Ishikawa (cell line): Measurements from ENCODE around the gene CYB5B.

ENCODE experiments used
- CEBPB ChIP-seq: IDR thresholded peaks from 2 replicates; pipeline ENCODE4 v1.6.1; 2012
- CREB1 ChIP-seq: IDR thresholded peaks from 2 replicates; pipeline ENCODE4 v1.6.1; 2012; ENCODE audit warnings: low read depth
- EGR1 ChIP-seq: IDR thresholded peaks from 2 replicates; pipeline ENCODE4 v1.6.1; 2012
- EP300 ChIP-seq: IDR thresholded peaks from 2 replicates; pipeline ENCODE4 v1.6.1; 2012; ENCODE audit warnings: borderline replicate concordance
- FOXM1 ChIP-seq: IDR thresholded peaks from 2 replicates; pipeline ENCODE4 v1.6.1; 2012; ENCODE audit warnings: low read depth, borderline replicate concordance
- NFIC ChIP-seq: IDR thresholded peaks from 2 replicates; pipeline ENCODE4 v1.6.1; 2012
- RAD21 ChIP-seq: IDR thresholded peaks from 2 replicates; pipeline ENCODE4 v1.6.1; 2012; ENCODE audit warnings: low read depth
- TAF1 ChIP-seq: IDR thresholded peaks from 2 replicates; pipeline ENCODE4 v1.6.1; 2012; ENCODE audit warnings: low read depth, mild to moderate bottlenecking
- TCF12 ChIP-seq: IDR thresholded peaks from 2 replicates; pipeline ENCODE4 v1.6.1; 2012; ENCODE audit warnings: low read depth
- TEAD4 ChIP-seq: IDR thresholded peaks from 2 replicates; pipeline ENCODE4 v1.6.1; 2012
- USF1 ChIP-seq: IDR thresholded peaks from 2 replicates; pipeline ENCODE4 v1.6.1; 2012
- YY1 ChIP-seq: IDR thresholded peaks from 2 replicates; pipeline ENCODE4 v1.6.1; 2012; ENCODE audit warnings: low read depth
- ZBTB7A ChIP-seq: IDR thresholded peaks from 2 replicates; pipeline ENCODE4 v1.6.1; 2012; ENCODE audit warnings: low read depth
- TF ChIP-seq, protein P1 (sequence below): IDR thresholded peaks from 2 replicates; pipeline ENCODE4 v1.6.1; 2012
- TF ChIP-seq, protein P2 (sequence below): IDR thresholded peaks from 2 replicates; pipeline ENCODE4 v1.6.1; 2012; ENCODE audit warnings: low read depth, mild to moderate bottlenecking

CYB5B gene

DNA sequence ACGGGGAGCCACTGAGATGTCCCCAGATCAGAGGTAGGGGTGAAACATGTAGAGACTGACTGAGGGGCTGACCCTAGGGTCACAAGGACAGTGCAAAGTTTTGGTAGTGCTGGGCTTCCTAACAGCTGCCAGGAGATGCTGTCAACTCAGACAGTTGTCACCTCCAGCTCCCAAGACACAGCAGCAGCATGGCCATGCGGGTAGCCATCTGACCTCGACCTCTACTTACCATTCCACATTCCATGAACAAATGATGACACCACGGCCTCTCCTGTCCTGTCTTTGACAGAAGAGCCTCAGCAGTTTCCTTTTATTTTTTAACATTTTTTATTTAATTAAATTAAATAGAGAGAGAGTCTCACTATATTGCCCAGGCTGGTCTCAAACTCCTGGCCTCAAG lies 76.1 kb downstream of the CYB5B start:
- no peak for TF ChIP-seq NFIC
- TF ChIP-seq, protein P1, sequence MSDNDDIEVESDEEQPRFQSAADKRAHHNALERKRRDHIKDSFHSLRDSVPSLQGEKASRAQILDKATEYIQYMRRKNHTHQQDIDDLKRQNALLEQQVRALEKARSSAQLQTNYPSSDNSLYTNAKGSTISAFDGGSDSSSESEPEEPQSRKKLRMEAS = no peak
- TF ChIP-seq EGR1 = no peak
- TF ChIP-seq YY1 = no peak

DNA sequence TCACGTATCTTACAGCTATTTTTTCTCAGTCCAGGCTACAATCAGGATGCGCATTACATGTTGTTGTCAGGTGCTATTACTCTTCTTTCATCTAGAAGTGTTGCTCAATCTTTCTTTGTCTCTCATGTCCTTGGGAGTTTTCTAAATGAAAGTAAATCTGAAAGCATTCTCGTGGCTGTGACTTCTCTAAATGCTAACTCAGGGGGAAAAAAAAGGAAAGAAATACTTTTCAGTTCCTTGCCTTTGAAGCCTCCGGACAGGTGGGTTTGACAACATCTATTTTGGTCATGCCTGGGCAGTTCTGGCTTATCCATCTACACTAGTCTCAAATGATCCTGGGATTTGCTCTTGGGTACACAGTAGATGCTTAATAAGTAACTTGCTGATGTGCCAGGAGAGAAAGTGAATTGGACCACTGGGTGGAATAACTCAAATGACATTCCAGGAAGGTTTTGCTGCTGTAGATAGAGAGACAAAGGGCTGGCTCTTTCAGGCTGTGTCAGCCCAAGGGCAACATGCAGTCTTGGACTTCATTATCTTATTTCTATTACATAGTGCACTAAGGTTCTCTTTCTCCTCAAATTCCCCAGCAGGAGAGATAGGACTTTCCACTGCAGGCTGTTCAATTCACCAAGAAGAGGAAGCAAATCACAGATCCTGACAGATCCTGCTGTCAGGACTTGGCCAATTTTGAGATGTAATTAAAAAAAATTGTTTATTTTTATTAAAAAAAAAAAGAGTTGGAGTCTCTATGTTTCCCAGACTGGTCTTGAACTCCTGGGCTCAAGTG lies 77.7 kb downstream of the CYB5B start:
- no peak for TF ChIP-seq NFIC
- TF ChIP-seq TEAD4 = no peak
- TF ChIP-seq ZBTB7A = no peak
- TF ChIP-seq RAD21 = no peak
- no peak for TF ChIP-seq TCF12
- no peak for TF ChIP-seq CEBPB

- TF ChIP-seq, protein P2, sequence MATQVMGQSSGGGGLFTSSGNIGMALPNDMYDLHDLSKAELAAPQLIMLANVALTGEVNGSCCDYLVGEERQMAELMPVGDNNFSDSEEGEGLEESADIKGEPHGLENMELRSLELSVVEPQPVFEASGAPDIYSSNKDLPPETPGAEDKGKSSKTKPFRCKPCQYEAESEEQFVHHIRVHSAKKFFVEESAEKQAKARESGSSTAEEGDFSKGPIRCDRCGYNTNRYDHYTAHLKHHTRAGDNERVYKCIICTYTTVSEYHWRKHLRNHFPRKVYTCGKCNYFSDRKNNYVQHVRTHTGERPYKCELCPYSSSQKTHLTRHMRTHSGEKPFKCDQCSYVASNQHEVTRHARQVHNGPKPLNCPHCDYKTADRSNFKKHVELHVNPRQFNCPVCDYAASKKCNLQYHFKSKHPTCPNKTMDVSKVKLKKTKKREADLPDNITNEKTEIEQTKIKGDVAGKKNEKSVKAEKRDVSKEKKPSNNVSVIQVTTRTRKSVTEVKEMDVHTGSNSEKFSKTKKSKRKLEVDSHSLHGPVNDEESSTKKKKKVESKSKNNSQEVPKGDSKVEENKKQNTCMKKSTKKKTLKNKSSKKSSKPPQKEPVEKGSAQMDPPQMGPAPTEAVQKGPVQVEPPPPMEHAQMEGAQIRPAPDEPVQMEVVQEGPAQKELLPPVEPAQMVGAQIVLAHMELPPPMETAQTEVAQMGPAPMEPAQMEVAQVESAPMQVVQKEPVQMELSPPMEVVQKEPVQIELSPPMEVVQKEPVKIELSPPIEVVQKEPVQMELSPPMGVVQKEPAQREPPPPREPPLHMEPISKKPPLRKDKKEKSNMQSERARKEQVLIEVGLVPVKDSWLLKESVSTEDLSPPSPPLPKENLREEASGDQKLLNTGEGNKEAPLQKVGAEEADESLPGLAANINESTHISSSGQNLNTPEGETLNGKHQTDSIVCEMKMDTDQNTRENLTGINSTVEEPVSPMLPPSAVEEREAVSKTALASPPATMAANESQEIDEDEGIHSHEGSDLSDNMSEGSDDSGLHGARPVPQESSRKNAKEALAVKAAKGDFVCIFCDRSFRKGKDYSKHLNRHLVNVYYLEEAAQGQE = no peak
These were observed 78.8 kb downstream of the CYB5B start for GRCh38 chr16:69503244-69503643.

GRCh38 chr16:69508033-69508755 lies 83.8 kb downstream of the CYB5B start:
- TF ChIP-seq TEAD4 (no peak), CREB1 (no peak), USF1 (no peak), RAD21 (no peak), ZBTB7A (no peak), TAF1 (no peak), FOXM1 (no peak), NFIC (no peak), TCF12 (no peak), YY1 (no peak), CEBPB (no peak)
- TF ChIP-seq, protein P2 = no peak

DNA sequence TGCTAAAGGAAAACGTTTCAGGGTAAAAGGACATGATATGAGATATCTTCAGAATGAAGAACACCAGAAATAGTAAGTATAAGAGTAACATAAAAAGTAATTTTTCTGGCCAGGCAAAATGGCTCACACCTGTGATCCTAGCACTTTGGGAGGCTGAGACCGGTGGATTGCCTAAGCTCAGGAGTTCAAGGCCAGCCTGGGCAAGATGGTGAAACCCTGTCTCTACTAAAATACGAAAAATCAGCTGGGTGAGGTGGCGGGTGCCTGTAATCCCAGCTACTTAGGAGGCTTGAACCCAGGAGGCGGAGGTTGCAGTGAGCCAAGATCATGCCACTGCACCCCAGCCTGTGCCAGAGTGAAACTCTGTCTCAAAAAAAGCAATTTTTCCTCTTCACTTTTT lies 84.7 kb downstream of the CYB5B start:
- TF ChIP-seq EP300 = no peak
- no peak for TF ChIP-seq TAF1
- no peak for TF ChIP-seq TEAD4
- no peak for TF ChIP-seq TCF12
- TF ChIP-seq RAD21 = no peak
- no peak for TF ChIP-seq CEBPB

- TF ChIP-seq CREB1 = no peak
- no peak for TF ChIP-seq TAF1
- no peak for TF ChIP-seq NFIC
- no peak for TF ChIP-seq EGR1
- TF ChIP-seq TEAD4 = no peak
- TF ChIP-seq, protein P1 = no peak
- TF ChIP-seq, protein P2 = no peak
- no peak for TF ChIP-seq TCF12
- TF ChIP-seq ZBTB7A = no peak
- TF ChIP-seq USF1 = no peak
- TF ChIP-seq YY1 = no peak
- TF ChIP-seq RAD21 = no peak
- TF ChIP-seq EP300 = no peak
These were observed 87.2 kb downstream of the CYB5B start for GRCh38 chr16:69511651-69512050.
